Measurements from ENCODE around the gene DGKE. TPM values are rescaled to one million over a fixed set of nuclear protein-coding genes. Genes with fewer than 3 reads are reported as not detected.

Gene DGKE
- total and polyA plus RNA-seq, 2 of the 8 experiments (the other 6 are each of a cell fraction or from before 2014, with no cell fraction given) = 1.7 to 7.4 TPM

- H3K4me2 ChIP-seq (ENCODE audit: insufficient read depth in 1 of 2, low read depth in 2 of 2, low read length in 2 of 2) = no peak overlapping the region
- FAIRE-seq (no peak), DNase-seq (ENCODE audit: low read depth in 1 of 2, low spot score in 2 of 2) (no peak)
- H2BK20ac ChIP-seq (ENCODE audit: low read length) = no peak overlapping the region
- H2AK5ac ChIP-seq (ENCODE audit: low read depth, low read length) = no peak overlapping the region
- no peak overlapping the region for H3K14ac ChIP-seq (ENCODE audit: insufficient read length)
- no peaks in the 10 kb centered on the region for H3K79me1 ChIP-seq (ENCODE audit: low read depth, low read length)
- H3K27ac ChIP-seq (ENCODE audit: low read depth, low read length) = no peak overlapping the region
- H3K27me3 ChIP-seq (replicated peaks in 1 of 4; ENCODE audit: control insufficient read depth in 3 of 4, extremely low read depth in 1 of 4, insufficient read depth in 3 of 4, low read length in 3 of 4) = no peaks in the 10 kb centered on the region
- H2BK5ac ChIP-seq (ENCODE audit: low read depth, low read length) = no peak overlapping the region
- H2BK15ac ChIP-seq (ENCODE audit: low read length) = no peak overlapping the region
- H4K20me1 ChIP-seq (replicated peaks in 1 of 2; ENCODE audit: control insufficient read depth in 1 of 2, insufficient read depth in 2 of 2, low read length in 2 of 2) = no peaks in the 10 kb centered on the region
- no peaks in the 10 kb centered on the region for H3K79me2 ChIP-seq (ENCODE audit: control insufficient read depth in 1 of 2, insufficient read depth in 2 of 2, low read length in 2 of 2)
- no peaks in the 10 kb centered on the region for H3K4me1 ChIP-seq (replicated peaks in 1 of 4; ENCODE audit: control insufficient read depth in 3 of 4, insufficient read depth in 4 of 4, low read length in 3 of 4)
- no peak overlapping the region for H4K91ac ChIP-seq (replicated peaks; ENCODE audit: insufficient read length, low read length)
- H2BK12ac ChIP-seq (ENCODE audit: low read depth, low read length) = no peak overlapping the region
- no peak overlapping the region for H4K8ac ChIP-seq (ENCODE audit: extremely low read depth, insufficient read depth, low read length)
- H3K4ac ChIP-seq (replicated peaks; ENCODE audit: insufficient read length, low read depth, low read length) = no peak overlapping the region
- 83% methylated on average over 10 of the region's 10 CpGs; no CpG with 5 or more reads in 1 of the 2 experiments for whole genome bisulfite sequencing, 2 experiments (ENCODE audit: extremely low coverage in 1 of 2, insufficient coverage in 1 of 2, insufficient read length in 1 of 2, insufficient replicate concordance in 2 of 2, low coverage in 1 of 2, low lambda C conversion rate in 2 of 2, missing lambda C conversion rate in 1 of 2)
- no peaks in the 10 kb centered on the region for H3K9me3 ChIP-seq (ENCODE audit: insufficient read depth in 2 of 2, low read depth in 1 of 2, low read length in 1 of 2)
- no peak overlapping the region for H3K56ac ChIP-seq (replicated peaks; ENCODE audit: insufficient read length, low read depth, low read length)
- ChIA-PET CTCF (ENCODE audit: partially characterized antibody) (interaction anchor here (0.7 to 4.0 kb wide), 38 partner anchors 8 to 371 kb away, joined by 3 to 18 read pairs (median 4); partner anchors contain the start of gene TRIM25), POLR2A (ENCODE audit: partially characterized antibody) (interaction anchor here (0.7 to 1.4 kb wide), 4 partner anchors 9 to 119 kb away, joined by 3 to 4 read pairs (median 4); partner anchors contain the start of gene TRIM25)
- no peak overlapping the region for H4K5ac ChIP-seq (ENCODE audit: insufficient read length, low read depth, low read length)
- no peak overlapping the region for H3K9ac ChIP-seq (replicated peaks in 1 of 4; ENCODE audit: extremely low read depth in 1 of 4, low read depth in 3 of 4, low read length in 3 of 4)
- no peaks in the 10 kb centered on the region for H3K23me2 ChIP-seq (ENCODE audit: low read depth, low read length)
- no peak overlapping the region for H2BK120ac ChIP-seq (replicated peaks; ENCODE audit: low read depth, low read length)
- no peak overlapping the region for H3K18ac ChIP-seq (ENCODE audit: extremely low read depth, low read length)
- no peak overlapping the region for H3K23ac ChIP-seq (ENCODE audit: insufficient read length)
- no peaks in the 10 kb centered on the region for H3K36me3 ChIP-seq (ENCODE audit: control insufficient read depth in 2 of 4, insufficient read depth in 4 of 4, low read length in 3 of 4)
- H2AFZ ChIP-seq (ENCODE audit: low read length) = no peak overlapping the region
- no peak overlapping the region for H3K4me3 ChIP-seq (ENCODE audit: extremely low read depth in 1 of 4, insufficient read depth in 2 of 4, low read depth in 3 of 4, low read length in 4 of 4)
- TF ChIP-seq BACH1 (IDR thresholded peaks at IDR 0.05; ENCODE audit: low read length) (no peak), RNF2 (IDR thresholded peaks at IDR 0.05; ENCODE audit: borderline replicate concordance, low read depth, low read length, missing control alignments, poor library complexity, severe bottlenecking) (no peak), BCL11A (IDR thresholded peaks at IDR 0.05; ENCODE audit: low read depth in 2 of 2, low read length in 2 of 2) (no peak), CTCF (IDR thresholded peaks at IDR 0.05; ENCODE audit: control extremely low read depth in 1 of 3, insufficient read depth in 1 of 3, low read depth in 1 of 3, low read length in 3 of 3) (no peak), POLR2AphosphoS5 (IDR thresholded peaks at IDR 0.05; ENCODE audit: low read depth, low read length) (no peak), HDAC2 (IDR thresholded peaks at IDR 0.05; ENCODE audit: borderline replicate concordance in 1 of 2, low read depth in 2 of 2, low read length in 2 of 2) (no peak), NRF1 (IDR thresholded peaks at IDR 0.05; ENCODE audit: low read depth, low read length) (no peak), CBX5 (IDR thresholded peaks at IDR 0.05; ENCODE audit: low read depth, low read length) (no peak), CHD2 (IDR thresholded peaks at IDR 0.05; ENCODE audit: low read length) (no peak), KDM4A (IDR thresholded peaks at IDR 0.05; ENCODE audit: low read depth, low read length, severe bottlenecking) (no peak)
These were observed 13.7 kb upstream of the DGKE start for GRCh38 chr17:56820207-56820606.
